Fibroblast of lung (primary cell): ENCODE results near the gene TIMM13. TPM values are rescaled to one million over a fixed set of nuclear protein-coding genes. Genes with fewer than 3 reads are reported as not detected.
"Not testable (repeated sequence)": the region's sequence is repeated elsewhere in the genome, so short reads cannot be mapped to it uniquely, and the experiment has no call there.

ENCODE experiments used
- DNase-seq, 2 donors: peaks; one replicate each; pipeline versions ENCODE4 v3.0.0 to v3.0.0-alpha.2; 2010; ENCODE audit warnings: low read depth in 2 of 2
- H2AFZ ChIP-seq: 2 replicates; pipeline ENCODE4 v1.5.1; 2012; ENCODE audit warnings: low read length, control low read depth, inconsistent platforms
- H3K27ac ChIP-seq: 2 replicates; pipeline ENCODE4 v1.5.1; 2011; ENCODE audit warnings: low read length, control low read depth; ENCODE audit not compliant: insufficient read depth
- H3K27me3 ChIP-seq: 2 replicates; pipeline ENCODE4 v1.5.1; 2011; ENCODE audit warnings: mild to moderate bottlenecking, low read length; ENCODE audit not compliant: control insufficient read depth, insufficient read depth
- H3K36me3 ChIP-seq: 2 replicates; pipeline ENCODE4 v1.5.1; 2011; ENCODE audit warnings: low read length; ENCODE audit not compliant: control insufficient read depth, insufficient read depth
- H3K4me1 ChIP-seq: 2 replicates; pipeline ENCODE4 v1.5.1; 2011; ENCODE audit warnings: low read length; ENCODE audit not compliant: control insufficient read depth, insufficient read depth; ENCODE audit errors: extremely low read depth
- H3K4me2 ChIP-seq: 2 replicates; pipeline ENCODE4 v1.5.1; 2011; ENCODE audit warnings: low read length, control low read depth; ENCODE audit not compliant: insufficient read depth; ENCODE audit errors: extremely low read depth
- H3K4me3 ChIP-seq, 4 experiments: fragments of 200-600 bp in 1 of 4; sonication (generic) in 1 of 4; replicated peaks in 1 of 4; 2 replicates each; pipeline ENCODE4 v1.5.1; 2011 to 2016; ENCODE audit warnings: low read length in 4 of 4, low read depth in 3 of 4, mild to moderate bottlenecking in 3 of 4, control low read depth in 2 of 4, inconsistent platforms in 1 of 4, mixed read lengths in 1 of 4; ENCODE audit not compliant: insufficient read depth in 1 of 4; ENCODE audit errors: control extremely low read depth in 1 of 4
- H3K79me2 ChIP-seq: 2 replicates; pipeline ENCODE4 v1.5.1; 2012; ENCODE audit warnings: mild to moderate bottlenecking, low read length, inconsistent platforms; ENCODE audit not compliant: control insufficient read depth, insufficient read depth
- H3K9ac ChIP-seq: 2 replicates; pipeline ENCODE4 v1.5.1; 2011; ENCODE audit warnings: mild to moderate bottlenecking, low read length, control low read depth; ENCODE audit not compliant: insufficient read depth
- H3K9me3 ChIP-seq: 2 replicates; pipeline ENCODE4 v1.5.1; 2012; ENCODE audit warnings: low read depth, low read length; ENCODE audit not compliant: control insufficient read depth, insufficient read depth
- H4K20me1 ChIP-seq: 2 replicates; pipeline ENCODE4 v1.5.1; 2011; ENCODE audit warnings: low read length; ENCODE audit not compliant: control insufficient read depth, insufficient read depth; ENCODE audit errors: extremely low read depth
- EZH2 ChIP-seq: IDR thresholded peaks from 2 replicates; pipeline ENCODE4 v1.5.1; 2012; ENCODE audit warnings: low read length, control low read depth, mild to moderate bottlenecking; ENCODE audit errors: missing control alignments
- polyA plus RNA-seq, 2 donors: library from polyadenylated mRNA; depleted of rRNA in 1 of 2; stranded (reverse) in 1 of 2; unstranded in 1 of 2; fragments of >200 nt; gene quantifications; 2 replicates each; pipeline ENCODE4 v1.2.1, GENCODE V29; 2011 to 2012; ENCODE audit warnings: missing spikeins in 1 of 2
- total RNA-seq: library from RNA; depleted of rRNA; stranded (reverse); fragments of >200 nt; gene quantifications from 2 replicates; pipeline ENCODE4 v1.2.1, GENCODE V29; 2014
- TF ChIP-seq, protein P1 (sequence below), 2 donors: IDR thresholded peaks in 1 of 2; conservative IDR thresholded peaks in 1 of 2; 1 replicate in 1 of 2; 2 replicates in 1 of 2; pipeline ENCODE4 v1.5.1; 2011 to 2012; ENCODE audit warnings: low read length in 2 of 2, control low read depth in 1 of 2, inconsistent platforms in 1 of 2, low read depth in 1 of 2, mild to moderate bottlenecking in 1 of 2

TIMM13 gene
- total and polyA plus RNA-seq, 2 donors (not counting 1 experiment from before 2014, with no cell fraction given): 14.1 to 27.6 TPM

GRCh38 chr19:2474232-2475017 is 47.0 kb upstream of the TIMM13 start:
- Histone ChIP-seq H3K27ac (peak overlapping the region; percentile 82), H3K27me3 (no peaks in the 10 kb centered on the region), H4K20me1 (no peaks in the 10 kb centered on the region), H3K4me3 (peak overlapping the region; percentile 43 to 92 (median 58)), H3K4me2 (peak overlapping the region; percentile 98), H3K9ac (peak overlapping the region; percentile 59), H3K79me2 (peaks cover 23% of the 10 kb centered on the region), H3K36me3 (peaks cover 8% of the 10 kb centered on the region), H3K4me1 (peaks cover 4% of the 10 kb centered on the region), H3K9me3 (no peaks in the 10 kb centered on the region), H2AFZ (no peak overlapping the region)
- peak; percentile 85 to 91 for DNase-seq
- no peak for TF ChIP-seq EZH2
- TF ChIP-seq, protein P1, sequence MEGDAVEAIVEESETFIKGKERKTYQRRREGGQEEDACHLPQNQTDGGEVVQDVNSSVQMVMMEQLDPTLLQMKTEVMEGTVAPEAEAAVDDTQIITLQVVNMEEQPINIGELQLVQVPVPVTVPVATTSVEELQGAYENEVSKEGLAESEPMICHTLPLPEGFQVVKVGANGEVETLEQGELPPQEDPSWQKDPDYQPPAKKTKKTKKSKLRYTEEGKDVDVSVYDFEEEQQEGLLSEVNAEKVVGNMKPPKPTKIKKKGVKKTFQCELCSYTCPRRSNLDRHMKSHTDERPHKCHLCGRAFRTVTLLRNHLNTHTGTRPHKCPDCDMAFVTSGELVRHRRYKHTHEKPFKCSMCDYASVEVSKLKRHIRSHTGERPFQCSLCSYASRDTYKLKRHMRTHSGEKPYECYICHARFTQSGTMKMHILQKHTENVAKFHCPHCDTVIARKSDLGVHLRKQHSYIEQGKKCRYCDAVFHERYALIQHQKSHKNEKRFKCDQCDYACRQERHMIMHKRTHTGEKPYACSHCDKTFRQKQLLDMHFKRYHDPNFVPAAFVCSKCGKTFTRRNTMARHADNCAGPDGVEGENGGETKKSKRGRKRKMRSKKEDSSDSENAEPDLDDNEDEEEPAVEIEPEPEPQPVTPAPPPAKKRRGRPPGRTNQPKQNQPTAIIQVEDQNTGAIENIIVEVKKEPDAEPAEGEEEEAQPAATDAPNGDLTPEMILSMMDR (conservative IDR thresholded peaks at IDR 0.05 in 1 of 2, IDR thresholded peaks at IDR 0.05 in 1 of 2; ENCODE audit: low read depth in 1 of 2, low read length in 2 of 2): peak; percentile 65 to 79

GRCh38 chr19:2469915-2470200 is 42.5 kb upstream of the TIMM13 start:
- not testable (repeated sequence) for H3K4me2 ChIP-seq, H3K4me3 ChIP-seq, H2AFZ ChIP-seq, H3K4me1 ChIP-seq, H4K20me1 ChIP-seq, H3K79me2 ChIP-seq, H3K27ac ChIP-seq, DNase-seq, H3K9me3 ChIP-seq, H3K9ac ChIP-seq, H3K36me3 ChIP-seq, H3K27me3 ChIP-seq

- Histone ChIP-seq H3K9me3 (no peaks in the 10 kb centered on the region), H3K36me3 (no peaks in the 10 kb centered on the region), H3K27me3 (no peaks in the 10 kb centered on the region), H3K4me1 (peaks cover 8% of the 10 kb centered on the region), H4K20me1 (no peaks in the 10 kb centered on the region), H2AFZ (no peak overlapping the region), H3K4me2 (no peak overlapping the region), H3K79me2 (no peaks in the 10 kb centered on the region), H3K4me3 (no peak overlapping the region), H3K9ac (no peak overlapping the region), H3K27ac (no peak overlapping the region)
- DNase-seq: peak; percentile 58 to 87
- TF ChIP-seq, protein P1 (conservative IDR thresholded peaks at IDR 0.05 in 1 of 2, IDR thresholded peaks at IDR 0.05 in 1 of 2; ENCODE audit: low read depth in 1 of 2, low read length in 2 of 2): no peak
- TF ChIP-seq EZH2: no peak
Measured at GRCh38 chr19:2469102-2469914, 41.9 kb upstream of the TIMM13 start.
